DMS153 treated with DMSO at 0.1 percent for 48 hours (cell line): ENCODE data around the gene CPSF4L.
"Not testable (repeated sequence)": the region's sequence is repeated elsewhere in the genome, so short reads cannot be mapped to it uniquely, and the experiment has no call there.

Source experiments
- DNase-seq: peaks from one replicate; lab custom pipeline; 2025; ENCODE audit not compliant: unreplicated experiment; lab: John Stamatoyannopoulos, UW

Gene CPSF4L

DNA sequence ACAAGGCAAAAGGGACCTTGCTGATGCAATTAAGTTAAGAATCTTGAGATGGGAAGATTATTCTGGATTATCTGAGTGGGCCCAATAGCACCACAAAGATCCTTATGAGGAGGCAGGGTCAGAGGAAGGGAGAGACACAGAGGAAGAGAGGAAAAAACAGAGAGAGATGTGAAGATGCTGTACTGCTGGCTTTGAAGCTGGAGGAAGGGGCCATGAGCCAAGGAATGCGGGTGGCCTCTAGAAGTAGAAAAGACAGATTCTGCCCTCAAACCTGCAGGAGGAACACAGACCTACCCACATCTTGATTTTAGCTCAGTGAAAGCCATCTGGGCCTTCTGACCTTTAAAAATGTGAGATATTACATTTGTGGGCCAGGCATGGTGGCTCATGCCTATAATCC is 8.1 kb upstream of the CPSF4L start:
- DNase-seq, result no peak

DNA sequence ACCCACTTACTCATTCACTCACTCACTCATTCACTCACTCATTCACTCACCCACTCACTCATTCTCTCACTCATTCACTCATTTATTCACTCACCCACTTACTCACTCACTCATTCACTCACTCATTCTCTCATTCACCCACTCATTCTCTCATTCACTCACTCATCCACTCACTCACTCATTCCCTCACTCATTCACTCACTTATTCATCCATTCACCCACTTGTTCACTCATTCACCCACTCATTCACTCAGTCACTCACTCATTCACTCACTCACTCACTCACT is 7.6 kb upstream of the CPSF4L start:
- no peak for DNase-seq

DNA sequence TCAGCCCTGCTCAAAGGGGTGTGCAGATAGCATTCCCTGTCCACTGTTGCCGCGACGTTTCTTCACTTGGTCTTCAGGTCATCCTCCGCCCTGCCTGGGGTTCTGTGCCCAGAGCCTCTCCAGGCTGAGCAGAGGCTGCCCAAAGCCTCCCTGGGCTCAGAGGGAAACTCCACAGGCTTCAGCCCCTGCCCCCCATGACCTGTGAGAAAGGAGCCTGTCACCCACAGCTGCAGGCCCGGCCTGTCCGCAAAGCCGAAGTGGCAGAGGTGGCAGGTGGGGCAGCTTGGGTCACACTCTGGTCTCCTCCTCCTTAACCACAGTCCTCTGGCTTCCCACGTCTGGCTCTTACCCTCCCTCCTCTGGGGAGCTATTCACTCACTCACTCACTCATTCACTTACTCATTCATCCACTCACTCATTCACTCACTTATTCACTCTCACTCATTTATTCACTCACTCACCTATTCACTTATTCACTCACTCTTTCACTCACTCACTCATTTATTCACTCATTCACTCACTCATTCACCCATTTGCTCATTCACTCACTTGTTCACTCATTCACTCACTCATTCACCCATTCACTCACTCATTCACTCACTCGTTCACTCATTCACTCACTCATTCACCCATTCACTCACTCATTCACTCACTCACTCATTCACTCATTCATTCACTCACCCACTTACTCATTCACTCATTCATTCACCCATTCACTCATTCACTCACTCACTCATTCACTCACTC is 7.1 kb upstream of the CPSF4L start:
- DNase-seq, result no peak

- DNase-seq, result no peak
Measured at GRCh38 chr17:73267648-73268537, 6.2 kb upstream of the CPSF4L start.

- no peak for DNase-seq
Measured at GRCh38 chr17:73266796-73267195, 5.1 kb upstream of the CPSF4L start.

DNA sequence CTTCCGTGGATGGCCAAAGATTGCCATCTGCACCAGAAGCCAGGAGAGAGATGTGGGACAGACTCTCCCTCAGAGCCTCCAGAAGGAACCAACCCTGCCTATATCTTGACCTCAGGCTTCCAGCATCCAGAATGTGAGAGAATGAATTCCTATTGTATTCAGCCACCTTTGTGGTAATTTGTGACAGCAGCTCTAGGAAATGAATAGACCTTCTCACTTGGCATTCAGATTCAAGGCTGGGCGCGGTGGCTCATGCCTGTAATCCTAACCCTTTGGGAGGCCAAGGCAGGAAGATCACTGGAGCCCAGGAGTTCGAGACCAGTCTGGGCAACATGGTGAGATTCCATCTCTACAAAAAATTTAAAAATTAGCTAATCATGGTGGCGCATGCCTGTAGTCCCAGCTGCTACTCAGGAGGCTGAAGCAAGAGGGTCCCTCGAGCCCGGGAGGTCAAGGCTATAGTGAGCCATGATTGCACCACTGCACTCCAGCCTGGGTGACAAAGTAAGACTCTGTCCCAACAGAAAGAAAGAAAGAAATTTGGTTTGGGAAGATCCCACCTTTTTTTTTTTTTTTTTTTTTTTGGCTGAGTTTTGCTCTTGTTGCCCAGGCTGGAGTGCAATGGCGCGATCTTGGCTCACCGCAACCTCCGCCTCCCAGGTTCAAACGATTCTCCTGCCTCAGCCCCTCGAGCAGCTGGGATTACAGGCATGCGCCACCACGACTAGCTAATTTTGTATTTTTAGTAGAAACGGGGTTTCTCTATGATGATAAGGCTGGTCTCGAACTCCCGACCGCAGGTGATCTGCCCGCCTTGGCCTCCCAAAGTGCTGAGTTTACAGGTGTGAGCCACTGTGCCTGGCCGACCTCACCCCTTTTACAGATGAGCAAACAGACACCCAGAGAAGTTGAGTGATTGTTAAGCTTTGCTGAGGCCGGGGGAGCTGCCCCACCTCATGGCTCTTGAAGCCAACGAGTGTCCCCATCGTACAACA is 4.3 kb upstream of the CPSF4L start:
- DNase-seq, result no peak

DNA sequence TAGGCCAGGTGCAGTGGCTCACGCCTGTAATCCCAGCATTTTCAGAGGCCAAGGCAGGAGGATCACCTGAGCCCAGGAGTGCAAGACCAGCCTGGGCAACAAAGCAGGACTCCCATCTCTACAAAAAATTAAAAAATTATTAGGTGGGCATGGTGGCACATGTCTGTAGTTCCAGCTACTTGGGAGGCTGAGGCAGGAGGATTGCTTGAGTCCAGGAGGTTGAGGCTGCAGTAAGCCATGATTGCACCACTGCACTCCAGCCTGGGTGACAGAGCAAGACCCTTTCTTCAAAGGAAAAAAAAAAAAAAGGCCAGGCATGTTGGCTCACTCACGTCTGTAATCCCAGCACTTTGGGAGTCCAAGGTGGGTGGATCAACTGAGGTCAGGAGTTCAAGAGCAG is 2.8 kb upstream of the CPSF4L start:
- not testable (repeated sequence) for DNase-seq

DNA sequence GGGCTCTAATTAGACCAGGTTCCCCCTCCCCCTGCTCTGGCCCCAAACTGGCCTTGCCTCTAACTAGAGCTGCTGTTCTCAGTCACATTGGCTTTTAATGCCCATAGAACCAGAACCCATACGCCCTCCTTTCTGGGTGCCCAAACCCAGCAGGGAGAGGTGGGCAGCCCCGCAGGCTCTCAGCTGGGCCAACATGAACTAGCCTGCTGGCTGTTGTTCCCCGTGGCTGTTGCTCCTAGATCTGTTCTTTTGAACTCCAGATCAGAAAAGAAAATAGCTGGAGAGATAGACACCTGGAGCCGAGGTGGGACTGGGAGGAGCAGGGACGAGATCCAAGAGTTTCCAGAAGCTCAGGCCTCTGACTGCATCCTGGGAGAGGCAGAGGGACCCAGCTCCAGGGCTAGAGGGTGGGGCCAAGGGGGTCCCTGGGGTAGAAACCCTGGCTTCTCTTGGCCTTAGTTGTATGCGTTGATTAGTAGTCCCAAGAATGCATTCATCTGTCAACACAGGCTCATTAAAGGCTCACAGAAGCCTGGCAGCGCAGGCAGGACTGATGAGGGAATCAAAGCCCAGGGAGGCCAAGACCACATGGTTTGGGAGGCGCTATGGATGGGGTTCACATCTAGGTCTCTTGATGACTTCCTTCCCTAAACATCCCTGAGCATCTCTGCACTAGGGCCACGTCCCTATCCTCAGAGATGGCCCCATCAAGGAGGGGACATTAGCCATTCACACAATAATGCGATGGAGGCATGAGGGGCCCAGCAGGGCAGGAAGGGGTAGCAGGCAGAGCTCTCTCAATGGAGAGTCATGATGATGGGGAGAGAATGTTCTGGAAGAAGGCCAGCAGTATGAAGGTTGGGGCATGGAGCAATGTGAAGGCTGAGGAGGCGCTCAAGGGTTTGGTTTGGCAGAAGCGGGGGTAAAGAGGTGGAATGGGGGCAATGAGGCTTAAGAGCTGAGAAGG is 1.3 kb upstream of the CPSF4L start:
- no peak for DNase-seq

GRCh38 chr17:73261952-73262675 is 434 bp upstream of the CPSF4L start:
- peak; percentile 49 for DNase-seq

DNA sequence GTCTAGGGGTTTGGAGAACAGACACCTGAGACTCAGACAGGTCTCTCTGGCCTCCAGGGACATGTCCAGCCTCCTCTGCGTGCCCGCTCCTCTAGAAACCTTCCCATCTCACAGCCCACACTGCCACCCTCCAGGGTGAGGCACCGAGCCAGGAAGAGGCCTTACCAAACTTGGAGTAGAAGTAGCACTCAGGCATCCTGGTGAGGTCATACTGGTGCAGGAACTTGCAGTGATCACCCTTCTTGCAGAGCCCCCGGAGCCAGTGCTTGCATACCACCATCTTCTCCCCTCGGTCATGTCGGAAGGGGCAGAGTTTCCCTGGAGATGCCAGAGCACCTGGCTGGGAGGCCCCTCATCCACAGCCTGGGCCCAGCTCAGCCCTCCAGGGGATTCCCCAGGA is 4.2 kb downstream of the CPSF4L start:
- DNase-seq, result no peak

GRCh38 chr17:73256220-73256619 is 5.5 kb downstream of the CPSF4L start:
- no peak for DNase-seq

DNA sequence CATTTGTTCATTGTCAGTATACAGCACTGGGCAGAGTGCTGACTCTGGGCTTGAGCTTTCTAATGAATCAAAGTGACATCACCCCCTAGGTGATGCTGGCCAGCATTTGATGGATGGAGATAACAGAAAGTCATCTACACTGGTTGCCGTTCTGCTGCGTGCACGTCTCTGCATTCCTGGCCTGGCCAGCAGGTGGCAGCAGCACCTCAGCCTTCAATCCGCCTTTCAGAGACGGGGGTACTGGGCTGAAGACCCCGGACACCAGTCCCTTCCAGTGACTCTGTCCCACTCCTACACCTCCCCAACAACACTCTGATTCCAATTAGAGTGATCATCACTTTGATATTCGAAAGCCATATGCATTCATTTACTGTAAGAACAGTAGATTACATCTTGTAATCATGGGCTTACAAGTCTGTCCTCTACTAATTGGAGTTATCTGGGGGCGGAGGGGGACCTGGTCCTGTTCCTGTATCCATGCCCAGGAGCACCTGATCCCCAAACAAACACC is 6.0 kb downstream of the CPSF4L start:
- DNase-seq, result peak; percentile 14

GRCh38 chr17:73251871-73252270 is 9.8 kb downstream of the CPSF4L start:
- DNase-seq, result no peak

- no peak for DNase-seq
Measured at GRCh38 chr17:73250851-73251640, 10.6 kb downstream of the CPSF4L start.

GRCh38 chr17:73249700-73250099 is 12.0 kb downstream of the CPSF4L start:
- no peak for DNase-seq

GRCh38 chr17:73248532-73248931 is 13.1 kb downstream of the CPSF4L start:
- DNase-seq, result no peak

DNA sequence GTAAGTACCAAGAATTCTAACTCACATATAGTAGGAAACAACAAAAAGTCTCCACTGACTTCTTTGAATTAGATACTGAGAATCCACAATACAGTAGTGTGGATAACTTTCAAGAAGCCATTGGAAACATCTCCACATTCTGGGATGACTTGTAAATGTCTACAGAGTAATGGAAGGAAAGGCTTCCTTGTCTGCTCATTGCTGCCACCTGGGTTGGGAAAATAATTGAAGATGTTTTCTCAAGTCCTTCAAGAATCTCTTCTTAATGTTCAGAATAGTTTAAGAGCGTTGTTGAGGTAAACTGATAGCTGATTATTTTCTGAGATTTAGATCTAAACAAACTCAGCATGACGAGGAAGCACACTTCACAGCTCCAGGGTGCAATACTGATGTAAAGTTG is 14.0 kb downstream of the CPSF4L start:
- no peak for DNase-seq

DNA sequence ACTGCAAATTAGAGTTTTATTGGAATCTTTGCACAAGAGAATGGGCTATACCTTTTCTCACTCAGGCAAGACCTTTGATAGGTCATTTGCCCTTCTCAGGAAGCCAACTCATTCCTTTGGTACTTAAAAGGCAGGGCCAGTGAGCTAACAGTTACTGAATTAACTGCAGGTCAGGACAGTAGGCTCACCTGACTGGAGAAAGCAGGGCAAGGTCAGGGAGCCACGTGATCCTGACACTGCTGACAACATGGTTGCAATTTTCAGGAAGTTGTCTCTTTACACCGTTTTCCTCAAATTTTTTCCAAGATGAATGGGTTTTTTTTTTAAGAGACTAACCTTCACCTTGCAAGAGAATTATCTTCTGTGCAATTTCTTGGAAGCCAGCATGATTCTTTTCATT is 21.1 kb downstream of the CPSF4L start:
- DNase-seq, result no peak

GRCh38 chr17:73237714-73238113 is 24.0 kb downstream of the CPSF4L start:
- DNase-seq, result no peak
